Stimulated activated CD4-positive, alpha-beta T cell treated with anti-CD3 and anti-CD28 coated beads, TNF-alpha, amount 100 ng/mL, for 4 hours (primary cell): ENCODE results near the gene ROPN1L.
"Not testable (repeated sequence)": the region's sequence is repeated elsewhere in the genome, so short reads cannot be mapped to it uniquely, and the experiment has no call there.

Source experiments
- DNase-seq, 3 experiments: peaks; one replicate each; pipeline ENCODE4 v3.0.0-alpha.2; 2020; ENCODE audit warnings: low read depth in 3 of 3

ROPN1L gene

DNA sequence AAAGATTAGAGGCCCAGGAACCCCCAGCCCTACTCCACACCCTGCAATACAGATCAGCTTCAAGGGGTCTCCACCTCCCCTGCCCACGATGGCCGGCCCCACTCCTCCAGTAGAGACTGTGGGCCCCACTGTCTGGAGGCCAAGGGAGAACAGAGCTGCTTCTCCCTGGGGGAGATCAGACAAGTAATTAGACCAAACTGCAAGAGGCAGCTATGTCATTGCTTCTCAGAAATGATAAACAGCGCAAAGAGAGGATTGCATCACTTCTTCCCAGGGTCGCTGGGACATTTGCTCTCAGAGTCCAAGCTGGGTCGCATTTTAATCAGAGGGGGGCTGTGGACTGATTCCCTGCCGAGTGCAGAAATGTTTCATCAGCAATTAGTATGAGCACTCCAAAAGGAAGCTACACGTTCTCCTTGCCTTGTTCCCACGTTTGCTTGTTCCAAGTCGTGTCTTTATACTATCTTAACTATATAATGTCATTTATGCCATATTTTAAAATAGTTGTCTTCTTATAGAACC, 59.9 kb downstream of the ROPN1L start:
- no peak for DNase-seq

DNA sequence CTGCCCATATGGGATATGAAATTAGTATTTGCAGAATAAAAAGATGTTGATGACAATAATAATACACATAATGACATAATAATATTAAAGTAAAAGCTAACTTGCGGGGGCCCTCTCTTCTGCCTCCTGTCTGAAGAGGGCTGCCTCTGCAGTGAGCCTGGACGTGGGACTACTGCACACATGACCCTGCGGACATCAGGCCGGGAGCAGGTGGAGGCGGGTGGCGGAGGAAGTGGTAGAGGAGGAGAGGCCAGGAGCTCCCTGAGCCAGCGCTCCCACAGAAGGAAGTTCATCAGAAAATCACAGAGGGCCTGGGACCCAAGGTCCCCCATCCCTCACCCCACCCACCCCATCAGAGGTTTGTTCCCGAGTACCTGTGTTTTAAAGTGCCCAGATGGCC, 60.5 kb downstream of the ROPN1L start:
- DNase-seq = no peak

DNA sequence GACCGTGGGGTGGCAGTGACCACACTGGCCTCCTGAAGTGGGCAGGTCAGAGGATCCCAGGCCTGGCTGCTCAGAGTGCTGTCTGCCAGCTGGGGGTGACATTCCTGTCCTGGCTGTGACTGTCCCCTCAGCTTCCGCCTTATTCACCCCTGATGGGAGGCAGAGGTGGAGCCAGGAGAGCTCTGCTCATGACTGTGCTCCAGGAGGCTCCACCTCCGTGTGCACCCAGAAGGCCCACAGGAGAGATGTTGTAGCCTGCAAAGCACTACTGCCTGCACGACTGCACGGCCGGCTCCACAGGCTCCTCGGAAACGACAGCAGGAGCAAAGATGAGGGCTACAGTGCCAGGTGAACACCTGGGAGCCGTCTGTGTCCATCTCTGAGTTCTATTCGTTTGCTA, 60.9 kb downstream of the ROPN1L start:
- DNase-seq = no peak

DNA sequence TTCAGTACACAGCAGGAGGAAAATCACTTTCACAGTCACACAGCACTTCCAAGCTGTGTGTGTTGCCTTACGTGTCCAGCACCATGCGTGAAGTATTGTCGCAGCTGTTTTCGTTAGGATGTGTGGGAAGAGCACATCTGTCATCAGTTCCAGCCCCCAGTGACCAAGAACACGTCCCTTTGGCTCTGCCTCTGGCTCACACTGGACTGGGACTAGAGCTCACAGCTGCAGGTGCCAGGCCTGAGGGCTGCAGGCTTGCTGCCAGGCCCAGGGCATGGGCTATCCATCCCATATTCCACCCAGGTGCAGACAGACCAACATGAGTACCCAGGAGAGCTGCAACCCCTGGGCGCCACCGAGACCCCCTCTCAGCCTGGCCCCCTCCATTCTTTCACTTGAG, 61.6 kb downstream of the ROPN1L start:
- DNase-seq = no peak

DNA sequence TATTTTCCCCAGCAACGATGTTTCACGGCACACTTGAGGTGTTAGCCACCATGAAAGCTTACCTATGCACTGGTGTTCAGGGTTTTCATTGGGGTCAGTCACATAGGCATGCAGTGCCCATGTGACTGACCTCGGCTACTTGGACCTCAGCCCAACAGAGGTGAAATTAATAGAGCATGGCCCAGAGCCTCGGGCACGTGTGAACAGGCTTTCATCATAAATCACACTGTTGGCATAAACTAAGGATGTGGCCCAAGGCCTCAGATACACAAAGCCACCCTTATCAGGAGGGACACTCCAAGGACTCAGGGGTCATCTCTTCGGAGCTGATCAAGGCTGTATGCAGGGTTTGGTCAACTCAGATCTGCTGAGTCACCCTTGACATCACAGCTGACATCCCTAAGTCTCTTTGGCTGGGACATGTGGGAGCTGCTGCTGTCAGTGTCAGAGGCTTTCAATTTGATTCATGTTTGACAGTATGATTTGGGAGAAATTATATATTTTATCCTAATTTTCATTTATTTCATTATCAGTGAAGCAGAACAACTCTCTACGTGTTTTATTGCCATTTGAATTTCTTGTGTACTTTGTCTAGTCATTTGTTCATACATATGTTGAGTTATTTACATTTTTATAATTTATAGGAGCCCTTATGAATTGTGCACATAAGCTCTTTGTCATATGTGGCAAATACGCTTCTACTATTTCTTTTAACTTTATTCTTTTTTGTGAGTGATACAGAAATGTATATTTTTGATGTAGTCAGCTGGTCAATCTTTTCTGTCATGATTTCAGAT, 62.5 kb downstream of the ROPN1L start:
- DNase-seq = no peak

DNA sequence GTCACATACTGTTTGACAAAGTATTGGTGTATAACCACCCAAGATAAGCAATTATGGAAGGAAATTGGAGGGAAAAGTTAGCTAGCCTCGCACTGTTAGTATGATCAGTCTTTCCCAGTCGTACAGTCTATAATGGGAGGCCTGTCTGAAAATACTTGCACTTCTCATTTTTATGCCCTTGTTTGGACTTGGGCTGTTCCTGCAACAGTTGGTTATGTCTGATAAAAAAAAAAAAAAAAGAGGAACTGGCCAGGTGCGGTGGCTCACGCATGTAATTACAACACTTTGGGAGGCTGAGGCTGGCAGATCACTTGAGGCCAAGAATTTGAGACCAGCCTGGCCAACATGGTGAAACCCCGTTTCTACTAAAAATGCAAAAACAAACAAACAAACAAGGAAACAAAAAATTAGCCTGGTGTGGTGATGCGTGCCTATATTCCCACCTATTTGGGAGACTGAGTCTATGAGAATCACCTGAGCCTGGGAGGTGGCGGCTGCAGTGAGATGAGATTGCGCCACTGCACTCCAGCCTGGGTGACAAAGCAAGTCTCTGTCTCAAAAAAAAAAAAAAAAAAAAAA, 63.9 kb downstream of the ROPN1L start:
- DNase-seq = no peak

DNA sequence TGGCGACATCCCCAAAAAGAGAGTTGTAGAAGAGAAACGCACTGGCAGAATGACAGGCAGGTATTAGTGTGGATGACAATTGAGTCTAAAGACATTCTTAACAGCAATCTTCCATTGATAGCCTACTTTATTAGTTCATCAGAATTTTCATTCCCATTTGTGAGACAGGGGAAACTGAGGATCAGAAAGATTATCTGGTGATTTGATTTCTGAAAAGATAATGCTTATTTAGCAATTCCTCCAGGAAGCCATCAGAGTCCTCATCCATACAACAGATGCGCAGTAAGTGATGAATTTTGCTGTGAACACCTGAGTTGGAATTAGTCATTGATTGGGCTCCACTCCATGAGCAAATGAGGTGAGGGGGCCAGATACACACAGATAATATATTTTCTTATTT, 64.9 kb downstream of the ROPN1L start:
- no peak for DNase-seq

DNA sequence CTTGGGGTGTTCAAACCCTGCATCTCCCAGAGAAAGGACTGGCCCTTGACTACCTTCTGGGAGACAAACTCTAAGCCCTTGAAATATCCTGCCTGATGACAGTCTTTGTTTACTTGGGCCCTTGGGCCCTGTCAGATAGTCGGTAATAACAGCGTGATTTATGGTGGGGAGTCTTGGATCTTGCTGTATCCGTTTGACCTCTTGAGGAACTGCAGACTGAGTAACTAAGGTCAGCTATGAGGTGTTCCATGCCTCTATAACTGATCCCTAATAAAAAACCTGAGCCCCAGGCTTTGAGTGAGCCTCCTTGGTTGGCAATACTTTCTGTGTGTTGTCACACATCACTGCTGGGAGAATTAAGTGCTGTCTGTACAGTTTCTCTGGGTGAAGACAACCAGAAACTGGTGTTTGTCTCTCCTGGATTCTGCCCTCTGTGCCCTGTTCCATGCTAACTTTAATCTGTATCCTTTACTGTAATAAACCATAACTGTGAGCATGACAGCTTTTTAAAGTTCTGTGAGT, 66.0 kb downstream of the ROPN1L start:
- DNase-seq = no peak

DNA sequence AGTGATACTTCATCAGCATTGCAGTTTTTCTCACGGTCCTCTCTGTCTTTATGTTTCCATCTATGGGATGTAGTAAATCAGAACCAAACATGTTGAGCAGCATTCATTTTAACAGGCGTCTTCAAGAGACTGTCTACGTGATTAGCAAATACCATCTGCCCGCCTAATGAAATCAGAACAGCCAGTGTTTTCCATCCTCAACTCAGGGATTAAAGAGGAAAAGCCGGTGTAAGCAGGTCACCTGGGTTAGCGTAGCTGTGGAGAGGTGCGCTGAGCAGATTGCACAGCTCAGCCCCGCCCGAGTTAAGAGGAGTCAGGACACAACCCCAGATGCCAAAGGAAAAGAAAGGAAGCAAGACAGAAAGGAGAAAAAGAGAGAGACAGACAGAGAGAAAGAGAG, 67.9 kb downstream of the ROPN1L start:
- no peak for DNase-seq

DNA sequence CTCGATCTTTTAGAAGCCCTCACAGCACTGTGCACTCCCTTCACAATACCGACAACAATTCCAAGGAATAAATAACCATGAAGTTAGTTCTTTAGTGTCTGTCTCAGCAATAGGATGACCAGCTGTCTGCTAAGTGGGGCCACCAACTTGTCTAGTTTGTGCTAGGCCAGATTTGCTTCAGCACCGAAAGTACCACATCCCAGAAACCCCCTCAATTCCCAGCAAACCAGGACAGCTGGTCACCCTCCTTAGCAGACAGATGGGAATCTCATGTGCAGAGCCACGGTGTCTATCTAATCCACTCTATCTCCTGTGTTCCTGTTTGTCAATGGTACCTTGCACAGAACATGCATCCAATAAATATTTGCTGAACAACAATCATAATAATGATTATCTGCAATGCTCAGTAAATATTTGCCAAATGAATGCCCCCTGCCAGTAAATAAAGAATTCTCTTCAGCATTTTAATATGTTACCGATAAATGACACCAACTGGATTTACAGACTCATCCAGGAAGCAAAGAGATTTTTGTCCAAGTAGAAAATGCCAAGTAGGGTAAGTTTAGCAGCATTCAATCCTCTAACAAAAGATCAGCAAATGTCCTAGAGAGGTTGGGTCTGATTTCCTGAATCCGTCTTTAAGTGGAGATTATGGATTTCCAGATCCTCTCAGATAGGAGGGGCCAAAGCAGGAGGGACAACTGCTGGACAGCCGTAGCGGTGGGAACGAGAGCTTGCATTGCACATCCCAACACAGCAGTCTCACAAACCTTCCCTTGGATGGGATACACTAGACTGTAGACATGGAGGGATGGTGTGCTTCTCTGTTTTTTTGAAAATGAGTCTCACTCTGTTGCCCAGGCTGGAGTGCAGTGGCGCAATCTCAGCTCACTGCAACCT, 70.3 kb downstream of the ROPN1L start:
- no peak for DNase-seq

DNA sequence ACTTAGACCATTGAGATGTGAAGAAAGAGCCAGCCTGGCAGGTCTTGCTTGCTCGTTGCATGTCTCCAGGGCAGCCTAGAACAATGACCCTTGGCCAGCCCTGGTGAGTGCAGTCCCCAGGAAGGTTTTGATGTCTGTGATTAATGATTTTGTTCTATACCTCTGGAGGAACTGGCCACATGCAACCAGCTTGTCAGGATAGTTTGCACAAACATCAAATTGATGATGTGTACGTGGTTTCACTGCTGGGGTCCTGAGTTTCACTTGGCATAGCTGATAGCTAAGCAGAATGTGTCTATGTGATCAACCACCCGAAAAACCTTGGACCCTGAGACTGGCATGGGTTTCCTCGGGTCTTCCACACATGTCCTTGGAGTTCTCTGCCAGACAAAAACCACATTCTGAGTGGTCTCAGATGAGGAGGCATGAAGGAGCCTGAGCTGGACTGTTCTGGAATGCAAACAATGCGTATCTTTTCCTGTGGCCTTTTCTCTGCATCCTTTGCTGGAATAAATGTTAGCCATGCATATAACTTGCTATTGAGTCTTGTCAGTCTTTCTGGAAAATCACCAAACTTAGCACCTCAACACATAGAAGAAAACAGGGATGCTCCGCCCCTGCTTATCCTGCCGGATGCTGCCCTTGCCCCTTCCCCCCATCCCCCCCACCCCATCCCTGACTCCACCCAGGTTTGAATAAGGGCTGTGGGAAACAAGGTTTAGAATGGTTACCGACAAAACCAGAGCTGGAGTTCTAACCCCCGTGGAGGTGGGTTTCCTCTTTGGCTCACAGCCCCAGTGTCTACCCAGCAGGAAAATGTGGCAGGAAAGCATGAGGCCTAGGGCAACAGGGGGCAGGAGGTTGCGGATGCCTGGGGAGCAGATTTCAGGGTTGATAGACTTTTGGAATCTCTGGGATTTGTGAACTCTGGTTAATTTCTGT, 72.1 kb downstream of the ROPN1L start:
- DNase-seq = no peak

DNA sequence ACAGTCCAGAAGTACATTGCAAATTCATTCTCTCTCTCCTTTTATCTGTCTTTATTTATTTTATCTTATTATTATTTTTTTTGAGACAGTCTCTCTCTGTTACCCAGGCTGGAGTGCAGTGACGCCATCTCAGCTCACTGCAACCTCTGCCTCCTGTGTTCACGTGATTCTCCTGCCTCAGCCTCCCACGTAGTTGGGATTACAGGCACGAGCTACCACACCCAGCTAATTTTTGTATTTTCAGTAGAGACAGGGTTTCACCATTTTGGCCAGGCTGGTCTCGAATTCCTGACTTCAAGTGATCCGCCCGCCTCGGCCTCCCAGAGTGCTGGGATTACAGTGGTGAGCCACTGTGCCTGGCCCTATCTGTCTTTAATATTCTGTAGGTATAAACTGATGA, 72.9 kb downstream of the ROPN1L start:
- DNase-seq = not testable (repeated sequence)
